Activated gamma-delta T cell treated with Interleukin-2 at 50 U/mL for 16 hours (primary cell): ENCODE measurements around the gene VKORC1L1.
"Not testable (repeated sequence)": the region's sequence is repeated elsewhere in the genome, so short reads cannot be mapped to it uniquely, and the experiment has no call there.

ENCODE experiments used
- DNase-seq: peaks from one replicate; pipeline ENCODE4 v3.0.0-alpha.2; 2020

VKORC1L1 gene

GRCh38 chr7:65885533-65885932 is 12.7 kb downstream of the VKORC1L1 start:
- not testable (repeated sequence) for DNase-seq

GRCh38 chr7:65888434-65889156 is 15.7 kb downstream of the VKORC1L1 start:
- DNase-seq, result not testable (repeated sequence)

GRCh38 chr7:65889722-65890121 is 16.8 kb downstream of the VKORC1L1 start:
- not testable (repeated sequence) for DNase-seq

- DNase-seq, result no peak
Observed at GRCh38 chr7:65892161-65892560, 19.3 kb downstream of the VKORC1L1 start.

GRCh38 chr7:65892835-65893234 is 20.0 kb downstream of the VKORC1L1 start:
- DNase-seq, result no peak

GRCh38 chr7:65896279-65896870 is 23.5 kb downstream of the VKORC1L1 start:
- no peak for DNase-seq

GRCh38 chr7:65897289-65897688 is 24.4 kb downstream of the VKORC1L1 start:
- DNase-seq, result not testable (repeated sequence)

- DNase-seq, result not testable (repeated sequence)
Observed at GRCh38 chr7:65898677-65899447, 26.0 kb downstream of the VKORC1L1 start.

GRCh38 chr7:65902306-65902705 is 29.4 kb downstream of the VKORC1L1 start:
- no peak for DNase-seq

GRCh38 chr7:65907501-65908198 is 34.8 kb downstream of the VKORC1L1 start:
- DNase-seq, result no peak

GRCh38 chr7:65910237-65910636 is 37.4 kb downstream of the VKORC1L1 start:
- DNase-seq, result no peak

GRCh38 chr7:65912237-65912636 is 39.4 kb downstream of the VKORC1L1 start:
- no peak for DNase-seq

- no peak for DNase-seq
Observed at GRCh38 chr7:65915921-65916657, 43.2 kb downstream of the VKORC1L1 start.

- DNase-seq, result no peak
Observed at GRCh38 chr7:65923316-65923715, 50.4 kb downstream of the VKORC1L1 start.

GRCh38 chr7:65924193-65924592 is 51.3 kb downstream of the VKORC1L1 start:
- DNase-seq, result no peak

GRCh38 chr7:65925040-65925439 is 52.2 kb downstream of the VKORC1L1 start:
- no peak for DNase-seq

GRCh38 chr7:65926588-65926987 is 53.7 kb downstream of the VKORC1L1 start:
- DNase-seq, result no peak

- DNase-seq, result no peak
Observed at GRCh38 chr7:65927489-65928448, 54.9 kb downstream of the VKORC1L1 start.

- no peak for DNase-seq
Observed at GRCh38 chr7:65931685-65932084, 58.8 kb downstream of the VKORC1L1 start.

- no peak for DNase-seq
Observed at GRCh38 chr7:65937296-65937695, 64.4 kb downstream of the VKORC1L1 start.

GRCh38 chr7:65938336-65938895 is 65.5 kb downstream of the VKORC1L1 start:
- DNase-seq, result no peak
